Calu3 (cell line): ENCODE measurements around the gene LAMA5. TPM values are rescaled to one million over a fixed set of nuclear protein-coding genes. Genes with fewer than 3 reads are reported as not detected.

Experiments used
- BruUV-seq: library from RNA; stranded (reverse); fragments of 400-500 nt; replicated peaks from 2 replicates; lab custom pipeline; 2021; lab: Mats Ljungman, UMichigan
- CTCF ChIA-PET: fragments of 300-600 bp; sonication (Branson Sonifier 250); formaldehyde crosslinking; loops from one replicate; lab custom pipeline; 2022; ENCODE audit warnings: antibody characterized with exemption; lab: Charles Lee
- DNase-seq: peaks from one replicate; pipeline ENCODE4 v3.0.0; 2022
- H3K27ac Mint-ChIP-seq: one replicate; pipeline ENCODE4 v1.8.0; 2022; ENCODE audit warnings: mixed read lengths; ENCODE audit not compliant: unreplicated experiment
- H3K27me3 Mint-ChIP-seq: one replicate; pipeline ENCODE4 v1.8.0; 2022; ENCODE audit warnings: mixed read lengths; ENCODE audit not compliant: unreplicated experiment
- H3K36me3 Mint-ChIP-seq: one replicate; pipeline ENCODE4 v1.8.0; 2022; ENCODE audit warnings: mild to moderate bottlenecking, moderate library complexity, mixed read lengths; ENCODE audit not compliant: insufficient read depth, unreplicated experiment
- H3K4me1 Mint-ChIP-seq: one replicate; pipeline ENCODE4 v1.8.0; 2022; ENCODE audit warnings: mild to moderate bottlenecking, low read depth, mixed read lengths; ENCODE audit not compliant: unreplicated experiment
- H3K4me3 Mint-ChIP-seq: one replicate; pipeline ENCODE4 v1.8.0; 2022; ENCODE audit warnings: mild to moderate bottlenecking, low read depth, moderate library complexity, mixed read lengths; ENCODE audit not compliant: unreplicated experiment
- H3K9me3 Mint-ChIP-seq: one replicate; pipeline ENCODE4 v1.8.0; 2022; ENCODE audit warnings: low read depth, mixed read lengths; ENCODE audit not compliant: unreplicated experiment
- CTCF ChIP-seq: fragments of 200-600 bp; IDR thresholded peaks from one replicate; pipeline ENCODE4 v1.8.0; 2022; ENCODE audit warnings: antibody characterized with exemption; ENCODE audit not compliant: unreplicated experiment
- intact Hi-C: fragments of 100-400 bp; cut with micrococcal nuclease; formaldehyde crosslinking; loops from one replicate; pipeline ENCODE4 v1.10.0; 2022; ENCODE audit not compliant: unreplicated experiment
- total RNA-seq: library from RNA; stranded (reverse); gene quantifications from 2 replicates; pipeline ENCODE4 v1.2.3, GENCODE V29; 2022

LAMA5 gene
- total RNA-seq, 1 experiment from 2014 or later = 763 TPM

- Mint-ChIP-seq H3K27ac (no peak overlapping the region), H3K27me3 (no peaks in the 10 kb centered on the region), H3K9me3 (no peaks in the 10 kb centered on the region), H3K4me3 (peak overlapping the region; percentile 96), H3K4me1 (peaks cover 41% of the 10 kb centered on the region), H3K36me3 (peaks cover 91% of the 10 kb centered on the region)
- no TSS peak for BruUV-seq
- CTCF ChIA-PET = interaction anchor here (0.9 kb wide), 1 partner anchor 111 kb away, joined by 11 read pairs; no protein-coding TSS in a partner anchor
- no peak for TF ChIP-seq CTCF
- no peak for DNase-seq
- intact Hi-C loops = loop anchor here (5.0 kb wide), 1 partner anchor 228 kb away; no protein-coding TSS in a partner anchor
Observed at GRCh38 chr20:62388839-62389600, 21.9 kb upstream of the LAMA5 start.

- peak overlapping the region; percentile 96 for H3K4me3 Mint-ChIP-seq
- CTCF ChIA-PET = interaction anchor here (0.9 to 1.6 kb wide), 4 partner anchors 11 to 112 kb away, joined by 3 to 11 read pairs (median 6); partner anchors contain the start of gene ADRM1
- peaks cover 94% of the 10 kb centered on the region for H3K36me3 Mint-ChIP-seq
- peaks cover 49% of the 10 kb centered on the region for H3K4me1 Mint-ChIP-seq
- peak overlapping the region; percentile 92 for H3K27ac Mint-ChIP-seq
- H3K27me3 Mint-ChIP-seq = no peaks in the 10 kb centered on the region
- BruUV-seq = no TSS peak
- intact Hi-C loops = loop anchor here (5.0 kb wide), 1 partner anchor 229 kb away; no protein-coding TSS in a partner anchor
- no peak for TF ChIP-seq CTCF
- no peak for DNase-seq
- no peaks in the 10 kb centered on the region for H3K9me3 Mint-ChIP-seq
Observed at GRCh38 chr20:62387933-62388635, 21.0 kb upstream of the LAMA5 start.

- intact Hi-C loops = loop anchor here (5.0 kb wide), 1 partner anchor 230 kb away; no protein-coding TSS in a partner anchor
Observed at GRCh38 chr20:62387219-62387913, 20.3 kb upstream of the LAMA5 start.

More at GRCh38 chr20:62387219-62387913, 20.3 kb upstream of the LAMA5 start:
- DNase-seq = no peak
- CTCF ChIA-PET = interaction anchor here (0.6 to 2.1 kb wide), 16 partner anchors 11 to 621 kb away, joined by 3 to 11 read pairs (median 6); partner anchors contain the start of gene ADRM1
- Mint-ChIP-seq H3K36me3 (peaks cover 94% of the 10 kb centered on the region), H3K27me3 (no peaks in the 10 kb centered on the region), H3K27ac (peak overlapping the region; percentile 92), H3K4me3 (peak overlapping the region; percentile 96), H3K9me3 (no peaks in the 10 kb centered on the region), H3K4me1 (peaks cover 56% of the 10 kb centered on the region)
- BruUV-seq = TSS peak; percentile 83
- no peak for TF ChIP-seq CTCF
